GM23338 (cell line): ENCODE results near the gene CELF4.

Source experiments
- CTCF ChIP-seq, 2 experiments: fragments of 200-600 bp in 1 of 2; sonication (generic) in 1 of 2; conservative IDR thresholded peaks; 2 replicates each; pipeline versions ENCODE4 v1.5.1 to v1.6.1; 2016 to 2017; ENCODE audit warnings: antibody characterized with exemption in 2 of 2, low read depth in 2 of 2, mild to moderate bottlenecking in 2 of 2, moderate library complexity in 1 of 2
- EZH2 ChIP-seq: fragments of 200-600 bp; sonication (generic); IDR thresholded peaks from one replicate; pipeline ENCODE4 v1.8.0; 2017; ENCODE audit warnings: antibody characterized with exemption, mild to moderate bottlenecking, low read depth; ENCODE audit not compliant: unreplicated experiment

- TF ChIP-seq EZH2 (no peak), CTCF (conservative IDR thresholded peaks at IDR 0.05; ENCODE audit: low read depth in 2 of 2) (no peak)
Measured at GRCh38 chr18:37578182-37578678, 12.6 kb upstream of the CELF4 start.
